NCI-H524 (cell line): Measurements from ENCODE around the gene CTSA.
A peak's percentile ranks its signal among the peaks of the same experiment; 100 is the strongest.
"Not testable (repeated sequence)": the region's sequence is repeated elsewhere in the genome, so short reads cannot be mapped to it uniquely, and the experiment has no call there.

Experiments
- DNase-seq, 2 experiments: peaks; one replicate each; lab custom pipeline; 2025; lab: John Stamatoyannopoulos, UW

CTSA gene

DNA sequence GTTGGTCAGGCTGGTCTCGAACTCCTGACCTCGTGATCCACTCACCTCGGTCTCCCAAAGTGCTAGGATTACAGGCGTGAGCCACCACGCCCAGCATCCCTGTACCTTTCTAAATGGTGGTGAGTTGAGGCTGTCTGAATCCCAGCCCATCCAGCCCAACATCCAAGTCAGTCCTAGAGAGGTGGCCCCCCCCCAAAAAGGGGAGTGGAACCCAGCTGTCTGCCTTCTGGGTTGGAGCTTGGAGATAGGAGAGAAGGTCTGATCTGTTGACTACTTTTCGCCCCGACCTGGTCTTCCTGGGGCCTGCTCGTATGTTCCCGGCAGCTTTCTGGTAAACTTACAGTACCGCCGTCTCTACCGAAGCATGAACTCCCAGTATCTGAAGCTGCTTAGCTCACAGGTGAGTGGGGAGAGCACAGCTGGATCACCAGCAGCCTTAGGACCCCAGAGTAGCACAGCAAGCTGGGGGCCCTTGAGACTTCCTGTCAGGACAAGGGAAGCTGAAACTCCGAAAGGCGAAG lies 5.6 kb downstream of the CTSA start:
- no peak for DNase-seq

DNA sequence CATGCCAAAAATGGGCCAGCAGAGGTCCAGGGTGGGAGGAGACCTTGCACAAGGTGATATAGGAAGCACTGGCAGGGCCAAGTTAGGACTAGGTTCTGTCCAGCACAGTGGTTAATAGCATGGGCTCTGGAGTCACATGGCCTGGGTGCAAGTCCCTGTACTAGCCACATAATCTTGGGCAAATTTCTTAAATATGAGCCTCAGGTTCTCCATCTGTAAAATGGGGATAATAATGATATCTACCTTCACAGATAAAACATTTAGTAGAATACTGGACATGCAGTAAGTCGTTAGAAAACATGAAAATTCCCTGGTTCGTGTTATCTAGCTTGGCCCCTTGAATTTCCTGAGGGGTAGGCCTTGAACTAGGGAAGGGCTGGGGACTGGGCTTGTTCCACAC lies 6.2 kb downstream of the CTSA start:
- no peak for DNase-seq

DNA sequence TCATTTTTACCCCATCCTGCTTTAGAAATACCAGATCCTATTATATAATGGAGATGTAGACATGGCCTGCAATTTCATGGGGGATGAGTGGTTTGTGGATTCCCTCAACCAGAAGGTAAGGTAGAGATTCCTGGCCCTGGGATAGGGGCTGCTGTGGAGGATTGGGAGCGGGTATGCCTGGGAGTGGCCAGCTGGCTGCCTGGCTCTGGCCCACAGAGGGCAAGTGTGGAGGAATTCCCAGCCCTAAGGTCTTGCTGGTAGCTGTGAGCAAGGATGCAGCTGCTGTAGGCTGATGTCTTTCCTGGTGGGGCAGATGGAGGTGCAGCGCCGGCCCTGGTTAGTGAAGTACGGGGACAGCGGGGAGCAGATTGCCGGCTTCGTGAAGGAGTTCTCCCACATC lies 6.6 kb downstream of the CTSA start:
- no peak for DNase-seq

DNA sequence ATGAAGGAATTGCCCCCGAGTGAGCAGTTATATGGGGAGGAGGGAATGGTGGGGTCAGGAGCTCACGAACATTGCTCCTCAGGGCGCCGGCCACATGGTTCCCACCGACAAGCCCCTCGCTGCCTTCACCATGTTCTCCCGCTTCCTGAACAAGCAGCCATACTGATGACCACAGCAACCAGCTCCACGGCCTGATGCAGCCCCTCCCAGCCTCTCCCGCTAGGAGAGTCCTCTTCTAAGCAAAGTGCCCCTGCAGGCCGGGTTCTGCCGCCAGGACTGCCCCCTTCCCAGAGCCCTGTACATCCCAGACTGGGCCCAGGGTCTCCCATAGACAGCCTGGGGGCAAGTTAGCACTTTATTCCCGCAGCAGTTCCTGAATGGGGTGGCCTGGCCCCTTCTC lies 7.2 kb downstream of the CTSA start:
- no peak for DNase-seq

DNA sequence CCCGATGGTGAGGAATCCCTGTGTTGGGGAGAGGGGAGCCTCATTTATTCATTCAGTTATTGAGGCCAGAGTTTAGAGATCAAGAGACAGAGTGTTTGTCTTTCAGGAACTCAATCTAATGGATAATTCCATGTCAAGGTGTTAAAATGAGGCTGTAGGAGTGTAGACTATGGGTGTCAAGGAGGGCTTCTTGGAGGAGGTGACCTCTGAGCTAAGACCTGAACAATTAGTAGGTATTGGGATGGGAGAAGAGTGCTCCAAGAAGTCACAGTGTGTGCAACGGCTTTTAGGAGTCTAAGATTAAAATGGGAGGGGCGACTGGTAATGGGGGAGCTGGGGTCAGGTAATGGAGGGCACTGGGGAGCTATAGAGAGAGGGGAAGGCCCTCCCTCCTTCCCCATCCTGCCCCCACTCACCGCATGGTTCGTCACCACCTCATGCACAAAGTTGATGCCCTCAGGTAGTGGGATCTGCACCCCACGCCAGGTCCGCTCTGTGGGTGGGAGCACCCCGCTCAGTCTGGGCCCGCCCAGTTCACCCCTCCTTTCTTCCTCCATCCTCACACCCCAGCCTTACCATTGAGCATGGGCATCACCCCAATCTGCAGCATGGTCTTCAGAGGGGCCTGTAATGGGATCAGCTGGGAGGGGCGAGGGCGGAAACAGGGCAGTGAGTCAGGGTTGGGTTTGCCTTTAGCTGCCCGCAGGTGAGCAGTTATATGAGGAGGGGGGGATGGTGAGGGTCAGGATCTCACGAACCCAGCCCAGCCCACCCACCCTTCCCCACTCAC lies 8.1 kb downstream of the CTSA start:
- DNase-seq, result no peak

DNA sequence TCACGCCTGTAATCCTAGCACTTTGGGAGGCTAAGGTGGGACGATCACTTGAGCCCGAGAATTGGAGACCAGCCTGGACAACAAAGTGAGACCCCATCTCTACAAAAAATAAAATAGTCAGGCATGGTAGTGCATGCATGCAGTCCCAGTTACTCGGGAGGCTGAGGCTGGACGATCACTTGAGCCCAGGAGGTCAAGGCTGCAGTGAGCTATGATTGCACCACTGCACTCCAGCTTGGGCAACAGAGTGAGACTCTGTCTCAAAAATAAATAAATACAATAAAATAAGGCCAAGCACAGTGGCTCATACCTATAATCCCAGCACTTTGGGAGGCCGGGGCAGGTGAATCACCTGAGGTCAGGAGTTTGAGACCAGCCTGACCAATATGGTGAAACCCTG lies 10.2 kb downstream of the CTSA start:
- not testable (repeated sequence) for DNase-seq

DNA sequence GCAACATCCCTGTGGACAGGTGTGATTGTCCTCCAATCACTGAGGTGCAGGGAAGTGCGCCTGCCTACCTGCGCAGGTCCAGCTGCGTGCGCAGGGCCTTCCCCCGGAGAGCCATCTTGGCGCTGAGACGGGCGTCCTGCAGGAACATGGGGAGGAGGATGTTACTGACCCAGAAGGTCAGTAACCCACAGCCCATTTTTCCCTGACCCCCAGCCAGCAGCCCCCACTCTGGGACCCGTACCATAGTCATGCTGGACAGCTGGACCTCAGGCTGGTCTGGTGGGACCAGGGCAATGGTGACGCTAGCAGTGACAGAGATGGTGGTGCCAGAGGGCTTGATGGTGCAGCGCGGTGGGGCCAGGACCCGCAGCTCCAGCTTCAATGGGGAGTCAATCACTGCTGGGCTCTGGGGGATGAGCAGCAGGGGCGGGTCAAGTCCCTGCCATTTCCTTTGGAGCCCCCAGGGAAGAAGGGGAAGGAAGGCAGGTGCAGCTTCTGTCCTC lies 11.1 kb downstream of the CTSA start:
- no peak for DNase-seq

DNA sequence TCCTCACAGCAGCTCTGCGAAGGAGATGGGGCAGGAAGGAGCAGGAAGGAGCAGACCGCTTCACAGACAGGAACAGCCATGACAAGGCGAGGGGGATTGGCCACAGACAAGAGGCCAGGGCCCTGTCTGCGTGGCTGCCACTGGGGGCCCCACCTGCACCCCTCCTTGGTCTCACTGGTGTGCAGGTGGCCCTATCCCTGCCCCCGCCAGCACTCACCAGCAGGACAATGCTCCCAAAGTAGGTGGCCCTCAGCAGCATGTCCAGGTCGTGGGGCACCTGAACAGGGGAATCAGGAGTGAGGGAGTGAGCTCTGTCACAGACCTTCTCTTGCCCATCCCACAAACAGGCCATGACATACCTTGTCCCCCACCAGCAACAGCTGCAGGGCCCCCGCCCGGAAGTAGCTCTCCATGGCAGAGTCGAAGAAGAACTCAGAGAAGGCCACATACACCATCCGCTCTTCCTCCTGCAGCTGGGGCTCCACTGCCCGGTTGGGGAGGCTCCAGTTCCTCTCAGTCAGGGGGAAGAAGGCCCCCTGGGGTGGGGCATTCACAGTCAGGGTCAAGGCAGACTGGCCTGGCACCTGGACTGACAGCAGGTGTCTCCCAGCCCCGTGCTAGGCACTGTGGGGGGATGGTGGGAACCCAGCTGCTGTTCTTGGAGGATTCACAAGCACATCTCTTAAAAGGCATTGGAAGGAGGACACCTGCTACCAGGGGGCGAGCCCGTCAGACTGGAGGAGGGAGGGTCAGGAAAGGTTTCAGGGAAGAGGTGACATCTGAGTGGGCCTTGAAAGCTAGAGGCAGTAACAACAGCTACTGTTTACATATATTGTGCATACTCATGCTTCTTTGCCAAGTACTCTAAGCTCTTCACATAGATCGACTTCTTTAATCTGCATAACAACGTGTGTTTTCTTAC lies 13.7 kb downstream of the CTSA start:
- DNase-seq, result no peak

DNA sequence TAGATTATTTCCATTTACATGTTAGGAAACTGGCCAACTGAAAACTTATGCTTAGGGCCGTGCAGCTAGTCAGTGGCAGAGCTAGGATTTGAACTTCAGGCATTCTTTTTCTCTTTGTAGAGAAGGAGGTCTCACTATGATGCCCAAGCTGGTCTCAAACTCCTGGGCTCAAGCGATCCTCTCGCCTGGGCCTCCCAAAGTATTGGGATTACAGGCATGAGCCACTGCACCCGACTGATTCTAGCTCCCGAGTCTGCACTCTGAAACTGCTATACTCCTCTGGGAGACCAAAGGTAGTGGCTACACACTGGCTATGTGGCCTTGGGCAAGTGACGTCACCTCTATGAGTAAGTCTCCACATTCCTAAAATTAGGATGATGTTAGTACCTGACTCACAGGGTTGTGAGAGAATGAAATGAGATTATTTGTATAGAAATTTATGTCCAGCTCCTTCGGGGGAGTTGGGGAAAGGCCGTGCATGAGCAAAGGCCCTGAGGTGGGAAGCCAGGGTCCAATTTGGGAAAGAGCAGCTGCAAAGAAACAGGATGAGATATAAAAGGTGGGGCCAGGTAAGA lies 14.5 kb downstream of the CTSA start:
- DNase-seq, result no peak

DNA sequence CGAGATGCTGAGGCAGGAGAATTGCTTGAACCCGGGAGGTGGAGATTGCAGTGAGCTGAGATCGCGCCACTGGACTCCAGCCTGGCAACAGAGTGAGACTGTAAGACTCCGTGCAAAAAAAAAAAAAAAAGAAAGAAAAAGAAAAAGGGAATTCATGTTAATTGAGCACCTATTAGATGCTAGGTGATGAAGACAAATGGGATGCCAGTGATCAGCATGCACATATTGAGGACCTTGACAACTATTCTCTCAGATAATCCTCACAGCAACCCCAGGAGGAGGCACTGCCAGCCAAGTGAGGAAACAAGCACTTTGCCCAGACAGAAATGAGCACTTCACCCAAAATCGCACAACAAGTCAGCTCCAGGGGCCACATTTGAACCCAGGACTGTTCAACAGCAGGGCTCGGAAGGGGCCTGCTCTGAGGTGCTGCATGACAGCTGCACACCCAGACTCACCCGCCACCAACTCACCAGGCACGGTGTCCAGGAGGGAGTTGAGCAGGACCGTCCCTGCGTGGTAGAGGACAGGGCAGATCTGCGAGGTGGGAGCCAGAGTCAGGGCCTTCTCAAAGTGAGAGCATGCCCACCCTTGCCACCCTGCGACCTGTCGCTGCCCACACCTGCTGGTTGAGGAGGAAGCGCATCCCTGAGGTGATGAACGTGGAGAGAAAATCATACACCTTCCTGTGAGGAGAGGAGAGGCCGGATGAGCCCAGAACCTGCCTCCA lies 16.2 kb downstream of the CTSA start:
- DNase-seq, result no peak

DNA sequence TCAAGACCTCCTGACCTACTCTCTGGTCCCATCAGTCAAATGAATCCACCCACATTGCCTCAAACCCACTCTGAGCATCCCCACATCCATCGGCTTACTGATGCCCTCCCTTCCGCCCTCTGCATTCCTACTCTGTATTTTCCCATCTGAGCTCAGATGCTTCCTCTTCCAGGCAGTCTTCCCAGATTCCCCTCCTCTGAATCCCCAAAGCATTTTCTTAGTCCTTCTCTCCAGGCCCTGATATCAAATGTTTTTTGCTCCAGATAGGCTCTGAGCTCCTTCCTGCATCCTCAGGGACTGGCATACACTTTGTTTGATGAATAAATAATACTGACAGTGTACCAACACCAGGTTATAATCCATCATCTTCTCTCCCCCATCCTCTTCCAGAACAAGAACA lies 16.9 kb downstream of the CTSA start:
- no peak for DNase-seq

DNA sequence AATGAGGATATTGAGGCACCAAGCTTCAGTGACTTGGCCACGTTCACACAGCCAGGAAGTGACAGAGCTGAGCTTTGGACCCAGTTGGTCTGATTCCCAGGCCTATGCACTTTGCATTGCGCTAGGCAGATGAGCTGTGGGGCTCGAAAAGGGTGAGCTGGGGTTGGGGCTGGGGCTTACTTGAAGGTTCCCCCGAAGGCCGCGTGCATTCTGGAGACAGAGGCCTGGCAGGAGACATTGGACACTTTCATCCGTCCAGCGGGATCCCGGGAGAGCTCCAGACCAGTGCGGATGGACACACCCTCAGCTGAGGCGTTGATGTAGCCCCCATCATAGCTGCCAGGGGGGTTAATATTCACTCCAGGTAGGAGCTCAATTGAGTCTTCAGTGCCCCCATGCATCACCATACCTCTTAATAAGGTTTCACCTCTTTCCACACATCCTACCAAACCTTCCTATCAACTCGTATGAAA lies 18.2 kb downstream of the CTSA start:
- no peak for DNase-seq

DNA sequence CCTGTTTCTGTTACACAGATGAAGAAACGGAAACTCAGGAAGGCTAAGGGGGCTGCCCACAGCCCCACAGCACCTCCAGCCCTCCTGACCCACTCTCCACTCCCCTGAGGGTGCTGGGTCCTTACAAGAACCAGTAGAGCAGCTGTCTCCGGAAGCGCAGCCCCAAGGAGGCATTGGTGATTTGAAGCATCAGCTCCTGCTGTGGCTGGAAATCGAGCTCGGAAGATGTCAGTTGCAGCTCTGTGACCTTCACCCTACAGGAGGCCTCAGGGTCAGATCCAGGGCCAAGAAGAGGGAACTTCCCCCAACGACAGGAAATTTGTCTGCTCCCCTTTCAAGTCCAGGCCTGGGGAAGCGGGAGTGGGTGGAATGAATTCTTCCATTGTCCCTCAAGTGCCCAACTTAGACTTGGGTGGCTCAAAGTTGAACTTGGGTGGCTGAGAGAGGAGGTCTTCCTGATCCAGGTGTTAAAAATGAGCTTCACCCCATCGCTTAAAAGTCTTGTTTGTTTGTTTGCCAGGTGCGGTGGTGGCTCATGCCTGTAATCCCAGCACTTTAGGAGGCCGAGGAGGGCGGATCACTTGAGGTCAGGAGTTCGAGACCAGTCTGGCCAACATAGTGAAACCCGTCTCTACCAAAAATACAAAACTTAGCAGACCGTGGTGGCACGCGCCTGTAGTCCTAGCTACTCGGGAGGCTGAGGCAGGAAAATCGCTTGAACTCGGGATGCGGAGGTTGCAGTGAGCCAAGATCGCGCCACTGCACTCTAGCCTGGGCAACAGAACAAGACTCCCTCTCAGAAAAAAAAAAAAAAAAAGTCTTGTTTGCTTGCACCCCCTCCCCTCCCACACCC lies 18.9 kb downstream of the CTSA start:
- no peak for DNase-seq

DNA sequence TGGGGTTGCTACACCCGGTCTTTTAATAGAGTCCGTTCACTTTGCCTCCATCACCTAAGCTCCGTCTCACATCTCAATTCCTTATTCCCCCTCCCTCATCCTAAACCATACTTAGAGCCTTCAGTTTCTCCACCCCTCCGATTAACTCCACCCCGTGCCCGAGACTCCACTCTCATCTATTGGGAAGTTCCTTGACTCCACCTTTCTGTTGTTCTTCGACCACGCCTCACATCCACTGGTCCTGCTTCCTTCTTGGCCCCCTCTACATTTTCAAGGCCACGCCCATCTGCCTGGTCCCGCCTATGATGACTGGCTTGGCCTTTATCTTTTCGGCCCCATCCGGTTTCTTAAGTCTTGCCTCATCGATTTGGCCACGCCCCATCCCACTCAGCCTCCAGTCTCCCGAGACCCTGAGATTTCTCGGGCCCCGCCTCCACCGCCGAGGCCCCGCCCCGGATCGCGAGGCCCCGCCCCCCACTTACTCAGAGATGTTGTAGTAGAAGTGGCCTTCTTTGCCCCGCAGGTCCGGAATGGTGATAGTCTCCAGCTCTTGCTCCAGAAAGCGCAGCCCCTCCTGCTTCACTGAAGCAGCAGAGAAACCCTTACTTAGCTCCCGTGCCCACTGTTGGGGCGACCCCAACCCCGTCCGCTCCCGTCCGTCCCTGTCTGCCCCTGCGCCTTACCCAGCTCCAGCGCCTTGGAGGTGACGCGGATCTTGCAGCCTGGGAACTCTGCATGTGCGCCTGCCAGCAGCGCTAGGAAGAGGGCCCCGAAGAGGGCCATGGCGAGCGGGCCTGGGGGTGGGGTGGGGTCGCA lies 19.7 kb downstream of the CTSA start:
- peak in 1 of 2 experiments; percentile 61 for DNase-seq

DNA sequence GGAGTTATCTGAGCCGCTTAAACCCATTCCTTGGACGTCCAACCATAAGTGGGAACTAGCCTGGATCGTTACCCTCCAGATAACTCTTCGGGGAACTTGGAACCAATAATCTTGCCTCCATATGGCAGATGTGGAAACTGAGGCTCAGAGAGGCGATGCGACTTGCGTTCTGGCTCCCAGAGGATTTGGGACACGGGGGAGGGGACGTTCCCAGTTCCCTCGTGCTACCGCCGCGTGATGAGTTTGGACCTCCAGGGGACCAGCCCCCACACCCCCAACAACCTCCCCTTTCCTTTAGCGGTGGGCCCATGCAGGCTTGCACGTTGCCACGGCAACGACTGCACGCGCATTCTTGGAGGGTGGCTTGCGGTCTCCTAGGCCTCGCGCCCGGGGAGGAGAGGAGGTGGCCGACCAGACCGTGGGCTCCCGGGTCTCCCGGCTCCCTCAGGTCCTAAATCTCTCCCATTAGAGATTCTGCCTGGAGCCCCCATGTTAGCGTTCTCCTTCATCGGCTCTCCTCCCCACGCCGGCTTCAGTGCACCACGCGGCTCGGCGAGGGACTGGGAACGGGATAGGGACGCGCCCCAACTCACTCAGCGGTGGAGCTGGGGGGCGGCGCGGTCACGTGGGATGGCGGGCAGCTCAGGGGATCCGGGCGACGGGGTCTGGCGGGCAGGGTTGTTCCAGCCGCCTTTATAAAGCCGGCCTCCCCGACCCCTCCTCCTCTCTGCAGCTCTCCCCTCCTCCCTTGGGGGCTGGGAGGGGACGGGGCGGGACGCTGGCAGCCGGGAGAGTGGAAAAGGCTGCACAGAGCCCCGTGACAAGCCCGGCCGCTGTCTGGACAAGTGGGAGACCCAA lies 20.6 kb downstream of the CTSA start, which contains the start of gene PLTP:
PLTP (minus strand) TSS at position 670 of the 858 bp plus-strand sequence. CDS start 703 bp downstream, outside the sequence.
- DNase-seq, result peak; percentile 61 to 63

DNA sequence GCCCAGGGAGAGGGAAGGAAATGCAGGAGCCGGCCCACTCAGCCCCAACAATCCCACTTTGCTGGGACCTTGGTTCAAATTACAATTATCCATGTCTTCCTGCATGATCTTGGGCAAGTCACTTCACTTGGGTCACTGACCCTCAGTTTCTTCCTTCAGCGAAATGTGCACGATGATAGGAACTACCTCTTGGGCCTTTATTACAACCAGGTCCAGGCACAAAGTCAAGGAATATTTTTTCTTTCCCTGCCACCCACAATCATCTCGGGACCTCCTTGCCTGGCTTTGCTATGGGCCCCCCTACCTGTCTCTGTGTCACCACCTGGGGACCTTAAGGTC lies 21.2 kb downstream of the CTSA start:
- DNase-seq, result no peak

DNA sequence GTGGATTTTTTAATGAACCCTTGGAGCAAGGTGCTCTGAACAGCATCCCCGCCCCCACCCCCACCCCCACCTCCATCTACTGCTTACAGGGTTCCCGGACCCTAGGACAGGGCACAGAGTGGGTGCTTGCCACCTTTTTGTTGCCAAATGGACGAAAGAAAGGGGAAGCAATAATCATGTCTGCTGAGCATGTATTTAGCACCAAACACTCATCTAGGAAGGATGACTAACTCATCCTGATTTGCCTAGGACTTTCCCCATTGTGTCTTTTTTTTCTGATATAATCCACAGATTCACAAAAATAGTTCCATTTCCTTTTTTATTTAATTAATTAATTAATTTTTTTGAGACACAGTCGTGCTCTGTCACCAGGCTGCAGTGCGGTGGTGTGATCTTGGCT lies 22.0 kb downstream of the CTSA start:
- DNase-seq, result no peak

DNA sequence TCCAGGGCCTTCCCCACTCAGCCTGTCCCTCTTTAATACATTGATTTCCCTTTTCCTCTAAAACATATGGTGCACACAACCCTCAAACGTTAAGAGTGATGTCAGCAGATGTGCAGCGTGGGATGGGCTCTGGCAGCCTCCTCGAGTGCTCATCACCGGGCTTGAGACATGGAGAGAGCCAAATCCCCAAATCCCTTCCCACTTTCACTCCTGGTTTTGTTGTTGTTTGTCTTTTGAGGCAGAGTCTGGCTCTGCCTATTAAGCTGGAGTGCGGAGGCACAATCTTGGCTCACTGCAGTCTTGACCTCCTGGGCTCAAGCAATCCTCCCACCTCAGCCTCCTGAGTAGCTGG lies 26.6 kb downstream of the CTSA start:
- peak; percentile 86 to 94 for DNase-seq
